H1 (cell line): ENCODE results near the gene LLPH. TPM values are rescaled to one million over a fixed set of nuclear protein-coding genes. Genes with fewer than 3 reads are reported as not detected.

Experiments
- EGR1 ChIP-seq: IDR thresholded peaks from 2 replicates; pipeline ENCODE4 v1.6.1; 2011; ENCODE audit warnings: low read depth, low read length, borderline replicate concordance
- GABPA ChIP-seq: IDR thresholded peaks from 2 replicates; pipeline ENCODE4 v1.6.1; 2011; ENCODE audit warnings: mild to moderate bottlenecking, low read length, moderate library complexity, borderline replicate concordance; ENCODE audit not compliant: insufficient read depth
- JUN ChIP-seq: IDR thresholded peaks from 2 replicates; pipeline ENCODE4 v1.6.1; 2011; ENCODE audit warnings: low read depth, mild to moderate bottlenecking, improper control_type of control experiment, low read length
- MAFK ChIP-seq: IDR thresholded peaks from 2 replicates; pipeline ENCODE4 v1.6.1; 2012; ENCODE audit warnings: low read depth, mild to moderate bottlenecking, improper control_type of control experiment, low read length
- RAD21 ChIP-seq, 2 experiments: IDR thresholded peaks in 1 of 2; conservative IDR thresholded peaks in 1 of 2; 2 replicates each; pipeline ENCODE4 v1.6.1; 2011; ENCODE audit warnings: low read depth in 2 of 2, low read length in 2 of 2, improper control_type of control experiment in 1 of 2, inconsistent platforms in 1 of 2, mild to moderate bottlenecking in 1 of 2, moderate library complexity in 1 of 2
- RBBP5 ChIP-seq: IDR thresholded peaks from 2 replicates; pipeline ENCODE4 v1.7.1; 2012; ENCODE audit warnings: low read depth, mild to moderate bottlenecking, inconsistent platforms, low read length, moderate library complexity, borderline replicate concordance
- RXRA ChIP-seq: IDR thresholded peaks from 2 replicates; pipeline ENCODE4 v1.6.1; 2011; ENCODE audit warnings: low read depth, mild to moderate bottlenecking, low read length, moderate library complexity; ENCODE audit not compliant: insufficient read depth
- SP1 ChIP-seq: IDR thresholded peaks from 2 replicates; pipeline ENCODE4 v1.6.1; 2011; ENCODE audit warnings: low read depth, low read length
- SP4 ChIP-seq: IDR thresholded peaks from 2 replicates; pipeline ENCODE4 v1.6.1; 2012; ENCODE audit warnings: low read length, inconsistent platforms
- SUZ12 ChIP-seq: fragments of 200-600 bp; sonication (generic); IDR thresholded peaks from 2 replicates; pipeline ENCODE4 v1.6.1; 2012; ENCODE audit warnings: mild to moderate bottlenecking, inconsistent platforms, low read length, moderate library complexity, mixed read lengths
- polyA plus RNA-seq, 7 experiments: library from polyadenylated mRNA; depleted of rRNA in 3 of 7; stranded (reverse) in 5 of 7; unstranded in 2 of 7; fragments of >200 nt in 5 of 7; fragments of 200-250 nt in 2 of 7; gene quantifications; 1 replicate in 5 of 7; 2 replicates in 1 of 7; 4 replicates in 1 of 7; pipeline versions ENCODE4 v1.2.1 to v1.2.3, GENCODE V29; 2011 to 2013; ENCODE audit warnings: missing spikeins in 2 of 7, mixed read lengths in 2 of 7
- total RNA-seq: library from RNA; stranded (reverse); fragmentation: NEBNext Ultra II Directional; extraction: Animal tissue kit (Norgen Biotek cat#: 25700); gene quantifications from 2 replicates; pipeline ENCODE4 v1.2.1, GENCODE V29; 2021

The LLPH gene
- total and polyA plus RNA-seq, 2 of the 8 experiments (the other 6 are each of a cell fraction or from before 2014, with no cell fraction given): 2.3 to 31.3 TPM

GRCh38 chr12:66144791-66145754 lies 14.5 kb upstream of the LLPH start (continued):
- no peak for TF ChIP-seq EGR1
- peak; percentile 74 to 78 for TF ChIP-seq RAD21 (IDR thresholded peaks at IDR 0.05 in 1 of 2, conservative IDR thresholded peaks at IDR 0.05 in 1 of 2; ENCODE audit: low read depth in 2 of 2, low read length in 2 of 2)
- TF ChIP-seq SP4: no peak
- TF ChIP-seq SP1: 0 out of 2 replicates have a peak, but pooled peaks have one; percentile 13
- TF ChIP-seq GABPA: no peak
- TF ChIP-seq MAFK: no peak
- no peak for TF ChIP-seq RXRA
- TF ChIP-seq SUZ12: no peak
- TF ChIP-seq JUN: no peak
- TF ChIP-seq RBBP5: no peak
